Kidney epithelial cell (primary cell): ENCODE data around the gene UHMK1. TPM values are rescaled to one million over a fixed set of nuclear protein-coding genes. Genes with fewer than 3 reads are reported as not detected.

Source experiments
- DNase-seq: peaks from one replicate; pipeline ENCODE4 v3.0.0-alpha.2; 2010; ENCODE audit warnings: low read depth
- H3K27me3 ChIP-seq: 2 replicates; pipeline ENCODE4 v1.6.0; 2011; ENCODE audit warnings: low read length; ENCODE audit not compliant: control insufficient read depth, insufficient read depth
- H3K36me3 ChIP-seq: 2 replicates; pipeline ENCODE4 v1.5.1; 2011; ENCODE audit warnings: low read length; ENCODE audit not compliant: control insufficient read depth, insufficient read depth
- H3K4me3 ChIP-seq: 2 replicates; pipeline ENCODE4 v1.5.1; 2011; ENCODE audit warnings: low read depth, mild to moderate bottlenecking, control low read depth, low read length
- total RNA-seq: library from RNA; depleted of rRNA; stranded (reverse); fragments of >200 nt; gene quantifications from 2 replicates; pipeline ENCODE4 v1.2.3, GENCODE V29; 2015
- TF ChIP-seq, protein P1 (sequence below): IDR thresholded peaks from 2 replicates; pipeline ENCODE4 v1.5.1; 2011; ENCODE audit warnings: mild to moderate bottlenecking, moderate library complexity, low read length, control low read depth, inconsistent platforms; ENCODE audit not compliant: insufficient read depth, poor library complexity, severe bottlenecking

Gene UHMK1
- total RNA-seq, 1 donor from 2014 or later, result 61.2 TPM

DNA sequence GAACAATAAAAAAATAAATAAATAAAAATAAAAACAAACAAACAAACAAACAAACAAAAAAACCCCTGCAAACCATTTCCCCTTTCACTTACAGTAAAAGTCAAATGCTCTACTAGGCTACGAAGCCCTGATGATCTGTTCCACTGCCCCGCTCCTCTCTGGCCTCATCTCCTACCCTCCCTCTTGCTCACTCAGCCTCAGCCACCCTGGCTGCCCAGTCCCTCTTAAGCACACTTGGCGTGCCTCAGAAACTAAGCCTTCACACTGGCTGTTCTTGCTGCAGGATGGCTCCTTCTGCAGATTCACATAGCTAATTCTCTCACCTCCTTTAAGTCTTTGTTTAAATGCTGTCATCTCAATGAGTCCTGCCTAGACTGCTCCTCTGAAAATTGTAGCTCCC, 30.8 kb upstream of the UHMK1 start:
- H3K4me3 ChIP-seq, result no peak overlapping the region
- H3K27me3 ChIP-seq, result no peaks in the 10 kb centered on the region
- TF ChIP-seq, protein P1, sequence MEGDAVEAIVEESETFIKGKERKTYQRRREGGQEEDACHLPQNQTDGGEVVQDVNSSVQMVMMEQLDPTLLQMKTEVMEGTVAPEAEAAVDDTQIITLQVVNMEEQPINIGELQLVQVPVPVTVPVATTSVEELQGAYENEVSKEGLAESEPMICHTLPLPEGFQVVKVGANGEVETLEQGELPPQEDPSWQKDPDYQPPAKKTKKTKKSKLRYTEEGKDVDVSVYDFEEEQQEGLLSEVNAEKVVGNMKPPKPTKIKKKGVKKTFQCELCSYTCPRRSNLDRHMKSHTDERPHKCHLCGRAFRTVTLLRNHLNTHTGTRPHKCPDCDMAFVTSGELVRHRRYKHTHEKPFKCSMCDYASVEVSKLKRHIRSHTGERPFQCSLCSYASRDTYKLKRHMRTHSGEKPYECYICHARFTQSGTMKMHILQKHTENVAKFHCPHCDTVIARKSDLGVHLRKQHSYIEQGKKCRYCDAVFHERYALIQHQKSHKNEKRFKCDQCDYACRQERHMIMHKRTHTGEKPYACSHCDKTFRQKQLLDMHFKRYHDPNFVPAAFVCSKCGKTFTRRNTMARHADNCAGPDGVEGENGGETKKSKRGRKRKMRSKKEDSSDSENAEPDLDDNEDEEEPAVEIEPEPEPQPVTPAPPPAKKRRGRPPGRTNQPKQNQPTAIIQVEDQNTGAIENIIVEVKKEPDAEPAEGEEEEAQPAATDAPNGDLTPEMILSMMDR, result no peak
- H3K36me3 ChIP-seq, result no peaks in the 10 kb centered on the region
- no peak for DNase-seq

DNA sequence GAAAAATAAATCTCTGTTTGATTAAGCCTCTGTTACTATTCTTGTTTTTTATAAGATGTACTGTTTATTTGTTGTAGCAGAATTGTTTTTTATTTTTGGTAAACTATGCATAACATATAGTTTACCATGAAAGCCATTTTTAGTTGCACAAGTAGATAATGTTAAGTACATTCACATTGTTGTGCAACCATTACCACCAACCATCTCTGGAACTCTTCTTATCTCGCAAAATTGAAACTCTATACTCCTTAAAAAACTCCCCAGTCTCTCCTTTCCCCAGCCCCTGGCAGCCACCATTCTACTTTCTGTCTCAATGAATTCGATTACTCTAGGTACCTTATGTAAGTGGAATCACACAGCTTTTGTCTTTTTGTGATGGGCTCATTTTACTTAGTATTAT, 27.4 kb upstream of the UHMK1 start:
- no peak overlapping the region for H3K4me3 ChIP-seq
- TF ChIP-seq, protein P1, result no peak
- DNase-seq, result no peak
- H3K27me3 ChIP-seq, result no peaks in the 10 kb centered on the region
- no peaks in the 10 kb centered on the region for H3K36me3 ChIP-seq

DNA sequence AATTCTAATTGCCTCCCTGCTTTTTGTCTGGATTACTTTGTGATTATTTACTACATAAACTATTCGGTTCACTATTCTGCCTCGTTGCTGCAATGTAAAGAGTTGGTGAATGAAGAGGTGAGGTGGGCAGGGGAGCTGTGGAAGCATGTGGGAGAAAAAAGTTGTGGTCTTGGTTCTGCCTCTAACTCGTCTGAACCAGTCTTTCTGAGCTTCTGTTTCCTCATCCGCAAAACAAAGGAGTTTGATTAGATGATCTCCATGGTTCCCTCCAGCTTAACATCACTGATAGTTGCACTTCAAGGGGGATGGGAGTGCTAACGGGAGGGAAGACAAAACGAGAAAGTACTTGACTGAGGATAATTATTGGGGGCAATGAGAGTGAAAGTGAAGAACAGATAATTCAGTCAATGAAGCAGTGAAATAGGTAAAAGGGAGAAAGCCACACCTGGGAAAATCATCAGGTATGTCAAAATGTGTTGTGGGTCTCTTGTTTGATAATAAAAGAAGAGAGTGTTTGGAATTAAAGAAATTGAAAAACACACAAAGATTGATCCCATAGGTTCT, 26.2 kb upstream of the UHMK1 start:
- no peaks in the 10 kb centered on the region for H3K27me3 ChIP-seq
- DNase-seq, result no peak
- no peaks in the 10 kb centered on the region for H3K36me3 ChIP-seq
- TF ChIP-seq, protein P1, result no peak
- H3K4me3 ChIP-seq, result no peak overlapping the region

DNA sequence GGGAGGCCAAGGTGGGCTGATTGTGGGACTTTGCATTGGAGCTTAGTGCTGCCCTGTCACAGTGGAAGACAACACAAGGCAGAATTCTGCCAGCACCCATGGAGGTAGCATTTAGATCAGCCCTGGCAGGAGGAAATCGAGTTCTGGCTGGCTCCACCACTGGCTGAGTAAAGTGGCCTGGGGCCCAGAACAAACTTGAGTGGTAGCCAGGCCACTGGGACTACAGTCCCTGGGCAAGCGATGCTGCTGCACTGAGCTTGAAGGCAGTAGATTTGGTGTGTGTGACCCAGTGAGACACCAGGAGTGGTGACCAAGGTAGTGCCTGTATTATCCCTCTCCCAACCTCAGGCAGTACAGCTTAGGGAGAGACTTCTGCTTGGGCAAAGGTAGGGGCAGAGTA, 22.5 kb upstream of the UHMK1 start:
- Histone ChIP-seq H3K27me3 (no peaks in the 10 kb centered on the region), H3K4me3 (no peak overlapping the region), H3K36me3 (no peaks in the 10 kb centered on the region)
- DNase-seq, result no peak
- TF ChIP-seq, protein P1, result no peak

DNA sequence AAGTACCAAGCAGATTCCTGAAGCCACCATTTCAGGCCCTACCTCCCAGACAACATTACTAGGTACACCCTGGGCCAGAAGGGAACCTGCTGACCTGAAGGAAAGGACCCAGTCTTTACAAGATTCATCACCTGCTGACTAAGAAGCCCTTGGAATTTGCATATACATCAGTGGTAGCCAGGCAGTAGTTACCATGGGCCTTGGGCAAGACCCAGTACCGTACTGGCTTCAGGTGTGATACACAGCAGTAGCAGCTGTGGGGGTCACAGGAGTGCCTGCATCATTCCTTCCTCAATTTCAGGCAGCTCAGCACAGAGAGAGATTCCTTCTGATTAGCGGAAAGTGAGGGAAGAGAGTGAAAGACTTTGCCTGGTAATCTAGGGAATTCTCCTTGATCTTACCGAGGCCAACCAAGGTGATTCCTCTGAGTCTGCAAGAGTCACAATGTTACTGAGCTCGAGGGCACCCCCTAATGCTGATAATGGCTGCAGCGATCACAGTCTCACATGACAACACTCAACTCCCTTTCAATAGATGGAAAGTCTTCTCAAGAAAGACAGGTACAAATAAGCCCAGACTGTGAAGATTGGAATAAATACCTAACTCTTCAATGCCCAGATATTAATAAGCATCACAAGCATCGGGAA, 22.0 kb upstream of the UHMK1 start:
- DNase-seq, result no peak
- H3K27me3 ChIP-seq, result no peaks in the 10 kb centered on the region
- H3K36me3 ChIP-seq, result no peaks in the 10 kb centered on the region
- TF ChIP-seq, protein P1, result no peak
- H3K4me3 ChIP-seq, result no peak overlapping the region

DNA sequence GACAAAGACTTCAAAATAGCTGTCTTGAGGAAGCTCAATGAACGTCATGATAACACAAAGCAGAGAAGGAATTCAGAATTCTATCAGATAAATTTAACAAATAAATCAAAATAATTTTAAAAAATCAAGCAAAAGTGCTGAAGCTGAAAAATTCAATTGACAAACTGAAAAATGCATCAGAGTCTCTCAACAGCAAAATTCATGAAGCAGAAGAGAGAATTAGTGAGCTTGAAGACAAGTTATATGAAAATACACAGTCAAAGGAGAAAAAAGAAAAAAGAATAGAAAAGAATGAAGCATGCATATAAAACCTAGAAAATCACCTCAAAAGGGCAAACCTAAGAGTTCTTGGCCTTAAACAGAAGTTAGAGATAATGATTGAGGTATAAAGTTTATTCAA, 21.0 kb upstream of the UHMK1 start:
- TF ChIP-seq, protein P1, result no peak
- Histone ChIP-seq H3K36me3 (no peaks in the 10 kb centered on the region), H3K4me3 (no peak overlapping the region), H3K27me3 (no peaks in the 10 kb centered on the region)
- no peak for DNase-seq
